ENCODE results near the gene MRNIP. TPM values are rescaled to one million over a fixed set of nuclear protein-coding genes. Genes with fewer than 3 reads are reported as not detected.
A peak's percentile ranks its signal among the peaks of the same experiment; 100 is the strongest.

The MRNIP gene
- total RNA-seq, 1 donor from 2014 or later, result 11.8 TPM

DNA sequence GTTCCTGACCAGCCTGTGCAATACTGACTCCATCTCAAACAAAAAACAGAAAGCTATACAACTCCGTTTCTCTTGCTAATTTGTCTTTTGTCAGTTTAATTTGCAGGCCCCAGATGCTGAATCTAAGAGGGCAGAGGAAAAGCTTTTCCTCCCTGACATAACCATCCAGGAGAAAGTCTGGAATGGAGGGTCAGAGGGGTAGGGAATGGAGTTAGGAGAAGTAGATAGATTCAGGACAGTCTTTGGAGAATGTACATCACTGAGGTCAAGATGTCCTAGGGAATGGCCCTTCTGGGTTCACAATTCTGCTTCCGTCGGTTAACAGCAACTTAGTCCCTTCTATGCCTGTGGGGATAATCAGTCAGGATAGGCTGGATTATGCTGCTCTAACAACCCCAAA lies 44.5 kb downstream of the MRNIP start:
- DNase-seq (ENCODE audit: low read depth), result no peak
- FAIRE-seq, result no peak
- no peaks in the 10 kb centered on the region for H3K36me3 ChIP-seq (ENCODE audit: control insufficient read depth, insufficient read depth, low read length)
- H3K4me3 ChIP-seq (ENCODE audit: low read depth, low read length), result no peak overlapping the region
- TF ChIP-seq, protein P1, sequence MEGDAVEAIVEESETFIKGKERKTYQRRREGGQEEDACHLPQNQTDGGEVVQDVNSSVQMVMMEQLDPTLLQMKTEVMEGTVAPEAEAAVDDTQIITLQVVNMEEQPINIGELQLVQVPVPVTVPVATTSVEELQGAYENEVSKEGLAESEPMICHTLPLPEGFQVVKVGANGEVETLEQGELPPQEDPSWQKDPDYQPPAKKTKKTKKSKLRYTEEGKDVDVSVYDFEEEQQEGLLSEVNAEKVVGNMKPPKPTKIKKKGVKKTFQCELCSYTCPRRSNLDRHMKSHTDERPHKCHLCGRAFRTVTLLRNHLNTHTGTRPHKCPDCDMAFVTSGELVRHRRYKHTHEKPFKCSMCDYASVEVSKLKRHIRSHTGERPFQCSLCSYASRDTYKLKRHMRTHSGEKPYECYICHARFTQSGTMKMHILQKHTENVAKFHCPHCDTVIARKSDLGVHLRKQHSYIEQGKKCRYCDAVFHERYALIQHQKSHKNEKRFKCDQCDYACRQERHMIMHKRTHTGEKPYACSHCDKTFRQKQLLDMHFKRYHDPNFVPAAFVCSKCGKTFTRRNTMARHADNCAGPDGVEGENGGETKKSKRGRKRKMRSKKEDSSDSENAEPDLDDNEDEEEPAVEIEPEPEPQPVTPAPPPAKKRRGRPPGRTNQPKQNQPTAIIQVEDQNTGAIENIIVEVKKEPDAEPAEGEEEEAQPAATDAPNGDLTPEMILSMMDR (IDR thresholded peaks at IDR 0.05; ENCODE audit: insufficient read depth, low read length, severe bottlenecking), result no peak
- H3K27me3 ChIP-seq (ENCODE audit: control insufficient read depth, insufficient read depth, low read length), result no peaks in the 10 kb centered on the region

DNA sequence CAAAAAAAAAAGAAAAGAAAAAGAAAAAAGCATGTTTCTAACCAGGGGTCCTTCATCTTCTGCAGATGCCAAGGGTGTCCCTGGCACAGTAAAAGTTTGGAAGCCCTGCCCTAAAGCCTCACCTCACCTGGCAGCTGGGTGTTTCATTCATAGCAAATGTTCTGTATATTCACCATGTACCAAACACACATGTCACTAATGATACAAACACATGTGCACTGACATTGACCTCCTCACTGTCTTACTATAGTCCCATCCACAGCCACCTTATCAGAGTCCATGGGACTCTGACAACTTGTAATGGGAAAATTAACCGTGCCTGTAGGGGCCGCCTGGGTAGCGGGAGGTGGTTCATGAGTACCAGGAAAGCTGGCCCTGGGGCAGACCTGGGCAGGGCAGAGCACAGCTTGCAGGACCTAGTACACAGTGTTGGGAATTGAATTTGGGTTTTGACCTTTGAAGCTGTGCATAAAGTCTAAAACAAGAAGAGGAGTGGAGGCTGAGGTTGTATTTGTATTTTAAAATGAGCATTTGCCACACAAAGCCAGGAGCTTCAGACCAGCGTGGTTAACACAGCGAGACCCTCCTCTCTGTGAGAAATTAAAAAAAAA lies 45.5 kb downstream of the MRNIP start:
- FAIRE-seq, result no peak
- Histone ChIP-seq H3K4me3 (ENCODE audit: low read depth, low read length) (no peak overlapping the region), H3K27me3 (ENCODE audit: control insufficient read depth, insufficient read depth, low read length) (no peaks in the 10 kb centered on the region), H3K36me3 (ENCODE audit: control insufficient read depth, insufficient read depth, low read length) (no peaks in the 10 kb centered on the region)
- TF ChIP-seq, protein P1 (IDR thresholded peaks at IDR 0.05; ENCODE audit: insufficient read depth, low read length, severe bottlenecking), result no peak
- DNase-seq (ENCODE audit: low read depth), result no peak

DNA sequence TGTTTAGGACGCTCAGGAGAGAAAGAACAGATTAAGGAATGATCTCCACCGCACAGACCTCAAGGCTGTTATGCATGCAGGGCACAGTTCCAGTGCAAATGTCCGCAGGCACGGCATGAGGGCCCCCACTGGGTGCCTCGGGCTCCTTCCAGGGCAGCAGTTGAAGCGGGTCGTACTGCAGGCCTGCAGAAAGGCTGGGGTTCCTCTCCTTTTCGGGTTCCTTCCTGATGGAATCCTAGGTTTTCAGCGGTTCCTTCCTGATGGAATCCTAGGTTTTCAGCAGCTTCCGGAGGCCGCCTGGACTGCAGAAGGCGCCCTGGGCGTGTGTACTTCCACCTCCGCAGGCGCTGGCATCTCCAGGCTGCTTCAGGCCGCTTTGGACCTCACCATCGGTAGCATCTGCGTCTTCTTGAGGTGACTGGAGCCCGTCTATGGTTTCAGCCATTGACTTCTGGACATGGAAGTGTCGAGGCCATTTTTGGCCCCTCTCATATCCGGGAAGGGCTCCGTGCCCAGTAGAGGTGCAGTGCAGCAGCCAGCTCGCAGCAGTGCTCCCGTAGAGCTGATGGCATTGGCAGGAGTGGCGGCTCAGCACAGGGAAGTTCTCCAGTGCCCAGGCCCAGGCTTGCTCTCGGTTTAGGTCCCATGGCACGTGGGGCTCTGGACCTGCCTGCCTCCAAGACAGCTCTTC lies 46.3 kb downstream of the MRNIP start:
- Histone ChIP-seq H3K36me3 (ENCODE audit: control insufficient read depth, insufficient read depth, low read length) (no peaks in the 10 kb centered on the region), H3K4me3 (ENCODE audit: low read depth, low read length) (no peak overlapping the region), H3K27me3 (ENCODE audit: control insufficient read depth, insufficient read depth, low read length) (no peaks in the 10 kb centered on the region)
- no peak for FAIRE-seq
- DNase-seq (ENCODE audit: low read depth), result no peak
- TF ChIP-seq, protein P1 (IDR thresholded peaks at IDR 0.05; ENCODE audit: insufficient read depth, low read length, severe bottlenecking), result no peak

DNA sequence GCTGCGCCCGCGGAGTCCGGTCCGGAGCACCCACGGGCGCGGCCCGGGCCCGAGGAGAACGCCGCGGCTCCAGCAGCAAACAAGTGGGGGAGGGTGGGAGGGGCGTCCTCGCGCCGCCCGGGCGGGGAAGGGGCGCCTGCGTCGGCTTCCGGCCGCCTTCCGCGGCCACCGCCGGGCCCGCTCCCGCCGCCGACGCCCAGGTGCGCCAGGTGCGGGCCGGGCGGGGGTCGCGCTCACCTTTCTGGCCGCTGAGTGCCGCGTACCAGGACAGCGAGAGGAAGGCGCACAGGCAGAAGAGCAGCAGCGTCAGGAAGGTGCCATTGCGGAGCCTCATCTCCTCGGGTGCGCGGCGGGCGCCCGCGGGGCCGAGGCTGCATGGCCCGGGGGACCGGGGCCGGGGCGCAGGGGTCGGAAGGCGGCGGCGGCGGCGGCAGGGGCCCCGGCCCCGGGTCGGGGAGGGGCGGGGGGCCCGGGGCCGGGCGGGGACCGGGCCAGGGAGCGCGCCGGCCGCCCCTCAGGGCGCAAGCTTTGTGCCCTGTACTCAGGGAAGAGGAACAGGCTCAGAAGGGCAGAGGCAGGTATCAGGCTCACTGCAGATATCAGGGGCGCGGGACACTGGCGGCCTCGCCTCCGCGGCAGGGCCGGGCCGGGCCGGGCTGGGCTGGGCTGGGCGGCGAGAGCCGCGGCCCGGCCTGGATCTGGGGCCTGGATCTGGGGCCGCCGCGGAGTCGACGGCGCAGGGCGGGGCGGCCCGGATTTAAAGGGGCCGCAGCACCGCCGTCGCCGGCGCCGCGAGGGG lies 52.2 kb downstream of the MRNIP start, which contains the start of gene MGAT4B:
Gene MGAT4B, minus strand, starts transcription at position 617 of the 799 bp plus-strand sequence. Its CDS starts 283 bp downstream, at position 334.
- no peaks in the 10 kb centered on the region for H3K27me3 ChIP-seq (ENCODE audit: control insufficient read depth, insufficient read depth, low read length)
- FAIRE-seq (no peak), DNase-seq (ENCODE audit: low read depth) (peak; percentile 41)
- H3K36me3 ChIP-seq (ENCODE audit: control insufficient read depth, insufficient read depth, low read length), result peaks cover 11% of the 10 kb centered on the region
- peak within 1 kb of the TSS; percentile 86 for H3K4me3 ChIP-seq (ENCODE audit: low read depth, low read length)
- TF ChIP-seq, protein P1 (IDR thresholded peaks at IDR 0.05; ENCODE audit: insufficient read depth, low read length, severe bottlenecking), result no peak

DNA sequence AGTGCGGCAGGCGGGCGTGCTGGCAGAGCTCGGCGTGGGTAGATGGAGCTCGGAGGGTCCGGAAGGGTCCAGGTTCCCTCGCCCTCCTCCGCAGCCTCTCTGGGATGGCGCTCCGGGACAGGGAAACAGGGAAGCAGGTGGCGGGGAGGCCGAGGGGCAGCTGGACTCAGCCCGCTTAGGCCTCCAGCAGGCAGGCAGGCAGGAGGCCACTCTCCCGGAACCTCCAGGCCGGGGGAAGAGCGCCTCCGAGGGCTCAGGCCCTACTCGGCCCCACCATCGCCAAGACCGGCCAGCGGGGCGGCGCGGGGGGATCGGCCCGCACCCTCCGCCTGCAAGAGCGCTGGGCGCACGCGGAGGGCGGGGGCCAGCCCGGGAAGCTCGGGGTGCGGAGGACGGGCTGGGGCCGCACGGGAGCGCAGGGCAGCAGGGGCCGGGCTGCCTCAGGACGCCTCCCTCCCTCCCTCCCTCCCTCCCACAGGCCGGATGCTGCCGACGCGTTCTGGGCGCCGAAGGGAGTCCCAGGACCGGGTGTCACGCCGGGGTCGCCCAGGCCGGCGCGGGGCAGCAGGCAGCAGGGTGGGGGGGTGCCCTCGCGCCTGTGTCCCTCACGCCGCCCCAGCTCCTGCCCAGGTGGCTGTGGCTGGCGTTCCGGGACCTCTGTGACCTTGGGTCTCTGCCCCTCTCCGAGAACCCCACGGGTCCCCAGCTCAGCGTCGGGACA lies 52.9 kb downstream of the MRNIP start:
- TF ChIP-seq, protein P1 (IDR thresholded peaks at IDR 0.05; ENCODE audit: insufficient read depth, low read length, severe bottlenecking), result no peak
- Histone ChIP-seq H3K36me3 (ENCODE audit: control insufficient read depth, insufficient read depth, low read length) (peaks cover 18% of the 10 kb centered on the region), H3K4me3 (ENCODE audit: low read depth, low read length) (peak overlapping the region; percentile 86), H3K27me3 (ENCODE audit: control insufficient read depth, insufficient read depth, low read length) (no peaks in the 10 kb centered on the region)
- DNase-seq (ENCODE audit: low read depth) (no peak), FAIRE-seq (no peak)
